C4-2B (cell line): ENCODE measurements around the gene OLFM4.

Source experiments
- ZFX ChIP-seq: fragments of 450-650 bp; IDR thresholded peaks from 2 replicates; pipeline ENCODE4 v1.6.1; 2017
- TF ChIP-seq, protein P1 (sequence below): fragments of 450-650 bp; conservative IDR thresholded peaks from 2 replicates; pipeline ENCODE4 v1.5.1; 2017; ENCODE audit warnings: mild to moderate bottlenecking

DNA sequence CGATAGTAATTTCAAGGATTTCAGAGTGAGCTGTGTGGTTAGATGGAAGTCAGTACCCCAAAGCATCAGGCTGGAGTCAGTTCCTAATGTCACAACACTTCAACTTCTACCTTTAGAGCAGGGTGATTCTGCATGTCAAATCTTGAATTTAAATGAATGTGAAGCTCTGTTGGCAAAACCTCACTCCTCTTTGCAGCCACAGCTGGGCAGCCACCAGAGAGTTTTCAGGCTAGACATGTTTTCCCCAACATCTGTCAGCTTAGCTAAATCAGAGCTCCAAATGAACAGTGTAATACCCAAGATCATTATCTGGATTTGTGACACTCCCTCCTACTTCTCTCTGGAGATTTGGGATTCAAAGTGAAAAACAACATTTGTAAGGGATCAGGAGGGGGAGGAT, 33.7 kb upstream of the OLFM4 start:
- TF ChIP-seq, protein P1, sequence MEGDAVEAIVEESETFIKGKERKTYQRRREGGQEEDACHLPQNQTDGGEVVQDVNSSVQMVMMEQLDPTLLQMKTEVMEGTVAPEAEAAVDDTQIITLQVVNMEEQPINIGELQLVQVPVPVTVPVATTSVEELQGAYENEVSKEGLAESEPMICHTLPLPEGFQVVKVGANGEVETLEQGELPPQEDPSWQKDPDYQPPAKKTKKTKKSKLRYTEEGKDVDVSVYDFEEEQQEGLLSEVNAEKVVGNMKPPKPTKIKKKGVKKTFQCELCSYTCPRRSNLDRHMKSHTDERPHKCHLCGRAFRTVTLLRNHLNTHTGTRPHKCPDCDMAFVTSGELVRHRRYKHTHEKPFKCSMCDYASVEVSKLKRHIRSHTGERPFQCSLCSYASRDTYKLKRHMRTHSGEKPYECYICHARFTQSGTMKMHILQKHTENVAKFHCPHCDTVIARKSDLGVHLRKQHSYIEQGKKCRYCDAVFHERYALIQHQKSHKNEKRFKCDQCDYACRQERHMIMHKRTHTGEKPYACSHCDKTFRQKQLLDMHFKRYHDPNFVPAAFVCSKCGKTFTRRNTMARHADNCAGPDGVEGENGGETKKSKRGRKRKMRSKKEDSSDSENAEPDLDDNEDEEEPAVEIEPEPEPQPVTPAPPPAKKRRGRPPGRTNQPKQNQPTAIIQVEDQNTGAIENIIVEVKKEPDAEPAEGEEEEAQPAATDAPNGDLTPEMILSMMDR = no peak
- TF ChIP-seq ZFX = no peak
